DOHH2 (cell line): ENCODE results near the gene HDC.

ENCODE experiments used
- H3F3A ChIP-seq: fragments of 200-600 bp; sonication (generic), shearing (Covaris generic); 2 replicates; pipeline ENCODE4 v1.6.0; 2016; ENCODE audit warnings: antibody characterized with exemption, mild to moderate bottlenecking; ENCODE audit not compliant: control insufficient read depth, insufficient read depth
- H3K27ac ChIP-seq: fragments of 200-600 bp; sonication (generic); 2 replicates; pipeline ENCODE4 v1.5.1; 2014; ENCODE audit warnings: low read depth, mild to moderate bottlenecking, low read length, moderate library complexity
- H3K27me3 ChIP-seq: fragments of 200-600 bp; sonication (generic); 2 replicates; pipeline ENCODE4 v1.6.1; 2014; ENCODE audit warnings: mild to moderate bottlenecking, low read length, mixed read lengths; ENCODE audit not compliant: control insufficient read depth
- H3K36me3 ChIP-seq: fragments of 200-600 bp; sonication (generic); 2 replicates; pipeline ENCODE4 v1.6.1; 2014; ENCODE audit warnings: mild to moderate bottlenecking, low read length, moderate library complexity, mixed read lengths; ENCODE audit not compliant: control insufficient read depth
- H3K4me1 ChIP-seq: fragments of 200-600 bp; sonication (generic); 2 replicates; pipeline ENCODE4 v1.6.1; 2014; ENCODE audit warnings: mild to moderate bottlenecking, low read length, mixed read lengths; ENCODE audit not compliant: control insufficient read depth
- H3K4me2 ChIP-seq: fragments of 200-600 bp; sonication (generic); 2 replicates; pipeline ENCODE4 v1.6.0; 2014; ENCODE audit warnings: mild to moderate bottlenecking, low read length, moderate library complexity
- H3K4me3 ChIP-seq: fragments of 200-600 bp; sonication (generic); 2 replicates; pipeline ENCODE4 v1.5.1; 2014; ENCODE audit warnings: mild to moderate bottlenecking, low read length, mixed read lengths
- H3K79me2 ChIP-seq: fragments of 200-600 bp; sonication (generic); 2 replicates; pipeline ENCODE4 v1.6.1; 2014; ENCODE audit warnings: mild to moderate bottlenecking, low read length, mixed read lengths; ENCODE audit not compliant: control insufficient read depth
- H3K9me2 ChIP-seq: fragments of 200-600 bp; sonication (generic); replicated peaks from 2 replicates; pipeline ENCODE4 v1.6.1; 2014; ENCODE audit warnings: mild to moderate bottlenecking, low read length, mixed read lengths; ENCODE audit not compliant: control insufficient read depth
- H3K9me3 ChIP-seq: fragments of 200-600 bp; sonication (generic); 2 replicates; pipeline ENCODE4 v1.6.1; 2014; ENCODE audit warnings: antibody characterized with exemption, low read length, mixed read lengths; ENCODE audit not compliant: control insufficient read depth, insufficient read depth
- H4K20me1 ChIP-seq: fragments of 200-600 bp; sonication (generic); 2 replicates; pipeline ENCODE4 v1.6.0; 2014; ENCODE audit warnings: low read depth, mild to moderate bottlenecking, antibody characterized with exemption, low read length, moderate library complexity; ENCODE audit not compliant: control insufficient read depth, insufficient read depth
- EZH2phosphoT487 ChIP-seq: fragments of 200-600 bp; sonication (generic); IDR thresholded peaks from 2 replicates; pipeline ENCODE4 v1.6.1; 2017; ENCODE audit warnings: borderline replicate concordance, mild to moderate bottlenecking, antibody characterized with exemption, low read length, moderate library complexity, mixed read lengths
- TF ChIP-seq, protein P1 (sequence below): fragments of 200-600 bp; sonication (generic); IDR thresholded peaks from one replicate; pipeline ENCODE4 v1.5.1; 2014; ENCODE audit warnings: antibody characterized with exemption, mild to moderate bottlenecking, low read depth, low read length; ENCODE audit not compliant: poor library complexity, severe bottlenecking

Gene HDC

DNA sequence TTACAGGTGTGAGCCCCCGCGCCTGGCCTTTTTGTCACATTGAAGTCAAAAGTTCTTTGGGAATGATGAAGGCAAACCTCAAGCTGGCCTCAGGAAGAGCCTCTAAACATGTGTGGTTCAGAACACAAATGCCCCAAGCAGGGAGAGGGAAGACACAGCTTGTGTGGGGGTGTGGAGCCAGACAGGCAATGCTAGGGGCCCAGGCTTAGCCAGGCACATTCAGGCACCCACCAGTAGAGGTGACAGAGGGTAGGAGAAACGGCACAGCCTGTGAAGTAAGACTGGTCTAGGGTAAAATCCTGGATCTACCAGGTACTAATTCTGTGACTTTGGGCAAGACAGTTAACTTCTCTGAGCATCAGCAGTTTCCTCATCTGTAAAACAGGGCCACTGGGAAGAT lies 3.5 kb downstream of the HDC start:
- Histone ChIP-seq H3K36me3 (no peaks in the 10 kb centered on the region), H3K4me3 (no peak overlapping the region), H3K27ac (no peak overlapping the region), H3K79me2 (no peaks in the 10 kb centered on the region), H4K20me1 (no peaks in the 10 kb centered on the region), H3K9me2 (no peaks in the 10 kb centered on the region), H3F3A (no peaks in the 10 kb centered on the region), H3K27me3 (peaks cover 10% of the 10 kb centered on the region; the same call in 1 of the 2 replicates), H3K4me2 (no peak overlapping the region), H3K4me1 (no peaks in the 10 kb centered on the region), H3K9me3 (no peaks in the 10 kb centered on the region)
- TF ChIP-seq, protein P1, sequence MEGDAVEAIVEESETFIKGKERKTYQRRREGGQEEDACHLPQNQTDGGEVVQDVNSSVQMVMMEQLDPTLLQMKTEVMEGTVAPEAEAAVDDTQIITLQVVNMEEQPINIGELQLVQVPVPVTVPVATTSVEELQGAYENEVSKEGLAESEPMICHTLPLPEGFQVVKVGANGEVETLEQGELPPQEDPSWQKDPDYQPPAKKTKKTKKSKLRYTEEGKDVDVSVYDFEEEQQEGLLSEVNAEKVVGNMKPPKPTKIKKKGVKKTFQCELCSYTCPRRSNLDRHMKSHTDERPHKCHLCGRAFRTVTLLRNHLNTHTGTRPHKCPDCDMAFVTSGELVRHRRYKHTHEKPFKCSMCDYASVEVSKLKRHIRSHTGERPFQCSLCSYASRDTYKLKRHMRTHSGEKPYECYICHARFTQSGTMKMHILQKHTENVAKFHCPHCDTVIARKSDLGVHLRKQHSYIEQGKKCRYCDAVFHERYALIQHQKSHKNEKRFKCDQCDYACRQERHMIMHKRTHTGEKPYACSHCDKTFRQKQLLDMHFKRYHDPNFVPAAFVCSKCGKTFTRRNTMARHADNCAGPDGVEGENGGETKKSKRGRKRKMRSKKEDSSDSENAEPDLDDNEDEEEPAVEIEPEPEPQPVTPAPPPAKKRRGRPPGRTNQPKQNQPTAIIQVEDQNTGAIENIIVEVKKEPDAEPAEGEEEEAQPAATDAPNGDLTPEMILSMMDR = no peak
- no peak for TF ChIP-seq EZH2phosphoT487

DNA sequence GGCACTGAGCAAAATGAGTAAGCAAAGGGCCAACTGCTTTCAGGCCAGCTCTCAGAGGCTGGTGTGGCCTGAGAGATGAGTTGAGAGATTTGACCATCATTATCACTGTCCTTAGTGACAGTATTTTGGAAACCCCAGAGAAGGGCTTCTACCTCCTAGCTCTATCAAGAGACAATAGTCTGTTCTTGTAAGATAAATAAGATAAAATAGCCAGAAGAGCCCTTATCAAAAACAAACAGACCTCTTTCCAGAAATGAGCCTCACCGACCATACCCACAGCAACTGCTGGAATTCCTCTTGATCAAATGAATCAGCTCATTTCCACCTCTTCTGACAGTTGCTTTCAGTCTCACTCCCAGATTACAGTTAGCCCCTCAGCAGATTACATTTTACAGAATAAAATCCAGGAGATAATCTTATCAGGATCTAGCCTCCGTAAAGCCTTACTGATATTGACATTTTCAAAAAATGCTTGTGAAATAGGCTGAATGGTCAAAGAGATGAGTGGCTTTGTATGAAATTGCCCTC lies 4.5 kb downstream of the HDC start:
- H4K20me1 ChIP-seq = no peaks in the 10 kb centered on the region
- H3K27ac ChIP-seq = no peak overlapping the region
- H3K4me1 ChIP-seq = no peaks in the 10 kb centered on the region
- no peak overlapping the region for H3K4me3 ChIP-seq
- H3K9me3 ChIP-seq = no peaks in the 10 kb centered on the region
- no peak for TF ChIP-seq EZH2phosphoT487
- TF ChIP-seq, protein P1 = no peak
- no peaks in the 10 kb centered on the region for H3K9me2 ChIP-seq
- H3K36me3 ChIP-seq = no peaks in the 10 kb centered on the region
- peaks cover 10% of the 10 kb centered on the region; the same call in 1 of the 2 replicates for H3K27me3 ChIP-seq
- H3F3A ChIP-seq = no peaks in the 10 kb centered on the region
- H3K79me2 ChIP-seq = no peaks in the 10 kb centered on the region
- H3K4me2 ChIP-seq = no peak overlapping the region

DNA sequence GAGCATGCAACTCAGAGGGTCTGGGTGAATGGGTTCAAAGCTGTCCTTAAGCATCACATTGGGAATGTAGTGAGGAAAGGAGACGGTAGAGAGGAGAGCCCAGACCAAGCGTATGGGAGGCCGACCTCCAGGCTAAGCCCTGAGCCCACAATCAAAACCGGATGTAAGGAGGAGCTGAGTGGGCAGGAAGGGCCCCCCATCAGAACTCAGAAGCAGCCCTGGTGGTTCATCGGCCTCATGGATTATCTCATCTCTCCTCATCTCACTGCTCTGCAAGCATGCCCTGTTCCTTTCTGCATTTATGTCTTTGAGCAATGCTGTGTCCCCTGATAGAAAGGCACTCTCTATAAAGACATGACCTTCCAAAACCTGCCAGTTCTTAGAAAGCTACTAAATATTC lies 6.2 kb downstream of the HDC start:
- no peaks in the 10 kb centered on the region for H3K9me2 ChIP-seq
- H3K27ac ChIP-seq = no peak overlapping the region
- H3K4me1 ChIP-seq = no peaks in the 10 kb centered on the region
- H3K27me3 ChIP-seq = peaks cover 7% of the 10 kb centered on the region; the same call in 1 of the 2 replicates
- H3K4me3 ChIP-seq = no peak overlapping the region
- TF ChIP-seq EZH2phosphoT487 = no peak
- TF ChIP-seq, protein P1 = no peak
- H4K20me1 ChIP-seq = no peaks in the 10 kb centered on the region
- H3F3A ChIP-seq = no peaks in the 10 kb centered on the region
- H3K9me3 ChIP-seq = no peaks in the 10 kb centered on the region
- no peak overlapping the region for H3K4me2 ChIP-seq
- no peaks in the 10 kb centered on the region for H3K79me2 ChIP-seq
- H3K36me3 ChIP-seq = no peaks in the 10 kb centered on the region

DNA sequence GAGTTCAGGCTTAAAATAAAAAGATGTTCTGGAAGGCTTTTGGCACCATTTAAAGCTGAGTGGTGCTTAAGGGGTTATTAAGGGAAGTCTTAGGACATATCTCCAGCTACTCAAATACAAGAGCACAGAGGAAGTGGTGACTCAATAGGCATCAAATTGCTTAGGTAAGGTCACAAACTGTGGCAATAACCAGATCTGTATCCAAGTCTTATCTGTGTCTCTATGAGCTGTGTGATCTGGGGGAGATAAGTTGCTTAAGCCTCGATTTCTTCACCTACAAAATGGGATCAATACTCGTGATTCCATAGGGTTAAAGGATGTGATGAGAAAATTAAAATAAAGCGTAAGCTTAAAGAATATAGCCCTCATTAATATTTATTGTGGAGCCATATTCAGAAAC lies 7.6 kb downstream of the HDC start:
- H3K79me2 ChIP-seq = no peaks in the 10 kb centered on the region
- H3K27ac ChIP-seq = no peak overlapping the region
- H4K20me1 ChIP-seq = no peaks in the 10 kb centered on the region
- H3K9me2 ChIP-seq = no peaks in the 10 kb centered on the region
- no peaks in the 10 kb centered on the region for H3K9me3 ChIP-seq
- H3K36me3 ChIP-seq = no peaks in the 10 kb centered on the region
- H3K4me3 ChIP-seq = no peak overlapping the region
- H3F3A ChIP-seq = no peaks in the 10 kb centered on the region
- peaks cover 7% of the 10 kb centered on the region; the same call in 1 of the 2 replicates for H3K27me3 ChIP-seq
- H3K4me2 ChIP-seq = no peak overlapping the region
- TF ChIP-seq, protein P1 = no peak
- no peak for TF ChIP-seq EZH2phosphoT487
- H3K4me1 ChIP-seq = no peaks in the 10 kb centered on the region
